Stimulated activated naive CD4-positive, alpha-beta T cell (primary cell): ENCODE measurements around the gene TAOK3.
"Not testable (repeated sequence)": the region's sequence is repeated elsewhere in the genome, so short reads cannot be mapped to it uniquely, and the experiment has no call there.

ENCODE experiments used
- DNase-seq, 6 experiments: peaks; one replicate each; lab custom pipeline; 2025; lab: John Stamatoyannopoulos, UW

The TAOK3 gene

DNA sequence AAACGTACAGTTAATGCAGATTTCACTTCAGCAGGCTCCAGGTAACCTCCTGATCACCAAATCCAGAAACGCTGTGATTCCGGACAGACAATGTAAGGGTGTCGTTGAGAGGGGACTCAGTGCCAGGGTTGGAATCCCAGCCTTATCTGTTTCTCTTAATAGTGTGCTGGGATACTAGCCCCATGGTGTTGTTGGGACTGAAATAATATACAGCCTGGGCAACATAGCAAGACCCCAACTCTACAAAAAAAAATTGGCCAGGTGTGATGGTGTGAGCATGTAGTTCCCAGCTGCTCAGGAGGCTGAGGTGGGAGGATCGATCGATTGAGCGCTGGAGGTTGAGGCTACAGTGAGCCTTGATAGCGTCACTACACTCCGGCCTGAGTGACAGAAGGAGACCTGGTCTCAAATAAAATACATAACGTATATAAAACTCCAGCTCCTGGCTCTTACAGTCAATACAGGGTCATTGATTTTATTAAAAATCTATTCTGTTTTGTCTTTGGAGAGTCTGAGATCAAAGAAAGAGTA, 235.5 kb downstream of the TAOK3 start:
- no peak for DNase-seq

DNA sequence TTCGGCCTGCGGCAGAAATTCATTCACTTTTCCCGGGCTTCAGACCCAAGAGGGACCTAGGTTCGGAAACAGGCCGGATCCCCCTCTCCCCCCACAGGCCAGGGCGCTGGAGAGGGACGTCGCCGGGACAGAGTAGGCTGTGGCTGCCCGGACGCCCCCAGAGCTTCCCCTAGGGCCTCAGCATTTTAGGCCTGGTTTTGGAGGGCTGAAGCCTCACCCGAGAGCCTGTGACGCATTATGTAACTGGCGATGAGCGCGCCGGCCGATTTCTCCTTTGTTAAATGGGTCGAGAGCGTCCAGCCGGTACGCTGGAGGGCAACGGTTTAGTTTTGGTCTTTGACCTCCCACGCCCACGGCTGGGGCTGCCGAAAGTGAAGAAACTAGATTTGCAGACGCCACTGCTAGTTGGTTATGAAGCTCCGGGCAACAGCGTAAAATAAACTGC, 236.1 kb downstream of the TAOK3 start:
- peak in 4 of 6 experiments; percentile 11 to 49 (median 41) for DNase-seq

DNA sequence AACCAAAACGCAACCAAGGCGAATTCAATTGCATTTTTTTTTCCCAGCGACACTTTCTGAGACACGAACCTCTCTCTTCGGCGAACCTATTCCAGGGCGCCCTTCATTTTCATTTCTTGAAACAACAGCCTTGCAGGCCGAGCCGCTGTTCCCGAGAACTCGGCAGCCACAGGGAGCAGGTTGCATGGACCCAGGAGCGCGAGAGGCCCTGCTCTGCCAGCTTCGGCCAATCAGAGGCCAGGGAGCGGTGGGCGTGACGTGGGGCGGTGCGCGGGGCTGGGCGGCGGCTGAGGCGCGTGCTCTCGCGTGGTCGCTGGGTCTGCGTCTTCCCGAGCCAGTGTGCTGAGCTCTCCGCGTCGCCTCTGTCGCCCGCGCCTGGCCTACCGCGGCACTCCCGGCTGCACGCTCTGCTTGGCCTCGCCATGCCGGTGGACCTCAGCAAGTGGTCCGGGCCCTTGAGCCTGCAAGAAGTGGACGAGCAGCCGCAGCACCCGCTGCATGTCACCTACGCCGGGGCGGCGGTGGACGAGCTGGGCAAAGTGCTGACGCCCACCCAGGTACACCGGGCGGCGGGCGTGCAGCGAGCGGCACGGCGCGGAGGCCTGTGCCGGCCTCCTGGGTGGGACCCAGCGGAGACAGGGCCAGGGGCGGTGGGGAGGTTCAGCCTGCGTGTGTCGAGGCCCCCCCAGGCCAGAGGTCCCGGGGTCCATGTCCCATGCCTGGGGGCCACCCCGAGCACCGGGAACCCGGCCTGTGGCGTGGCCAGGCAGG, 236.7 kb downstream of the TAOK3 start, which contains the start of gene PEBP1:
Gene PEBP1, plus strand, starts transcription at position 337 of the 771 bp plus-strand sequence. Its CDS starts 86 bp downstream, at position 423.
- DNase-seq = peak; percentile 84 to 92 (median 87)

DNA sequence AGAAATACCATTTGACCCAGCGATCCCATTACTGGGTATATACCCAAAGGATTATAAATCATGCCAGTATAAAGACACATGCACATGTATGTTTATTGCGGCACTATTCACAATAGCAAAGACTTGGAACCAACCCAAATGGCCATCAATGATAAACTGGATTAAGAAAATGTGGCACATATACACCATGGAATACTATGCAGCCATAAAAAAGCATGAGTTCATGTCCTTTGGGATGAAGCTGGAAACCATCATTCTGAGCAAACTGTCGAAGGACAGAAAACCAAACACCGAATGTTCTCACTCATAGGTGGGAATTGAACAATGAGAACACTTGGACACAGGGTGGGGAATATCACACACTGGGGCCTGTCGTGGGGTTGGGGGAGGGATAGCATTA, 243.3 kb downstream of the TAOK3 start:
- DNase-seq = not testable (repeated sequence)

DNA sequence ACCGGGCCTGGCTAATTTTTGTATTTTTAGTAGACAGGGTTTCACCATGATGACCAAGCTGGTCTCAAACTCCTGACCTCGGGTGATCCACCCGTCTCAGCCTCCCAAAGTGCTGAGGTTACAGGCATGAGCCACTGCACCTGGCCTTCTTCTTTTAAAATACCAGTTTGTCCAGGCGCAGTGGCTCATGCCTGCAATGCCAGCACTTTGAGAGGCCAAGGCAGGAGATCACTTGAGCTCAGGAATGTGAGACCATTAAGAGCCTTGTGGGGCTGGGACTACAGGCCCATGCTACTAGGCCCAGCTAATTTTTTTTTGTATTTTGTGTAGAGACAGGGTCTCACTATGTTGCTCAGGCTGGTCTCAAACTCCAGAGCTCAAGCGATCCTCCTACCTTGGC, 244.8 kb downstream of the TAOK3 start:
- no peak for DNase-seq

DNA sequence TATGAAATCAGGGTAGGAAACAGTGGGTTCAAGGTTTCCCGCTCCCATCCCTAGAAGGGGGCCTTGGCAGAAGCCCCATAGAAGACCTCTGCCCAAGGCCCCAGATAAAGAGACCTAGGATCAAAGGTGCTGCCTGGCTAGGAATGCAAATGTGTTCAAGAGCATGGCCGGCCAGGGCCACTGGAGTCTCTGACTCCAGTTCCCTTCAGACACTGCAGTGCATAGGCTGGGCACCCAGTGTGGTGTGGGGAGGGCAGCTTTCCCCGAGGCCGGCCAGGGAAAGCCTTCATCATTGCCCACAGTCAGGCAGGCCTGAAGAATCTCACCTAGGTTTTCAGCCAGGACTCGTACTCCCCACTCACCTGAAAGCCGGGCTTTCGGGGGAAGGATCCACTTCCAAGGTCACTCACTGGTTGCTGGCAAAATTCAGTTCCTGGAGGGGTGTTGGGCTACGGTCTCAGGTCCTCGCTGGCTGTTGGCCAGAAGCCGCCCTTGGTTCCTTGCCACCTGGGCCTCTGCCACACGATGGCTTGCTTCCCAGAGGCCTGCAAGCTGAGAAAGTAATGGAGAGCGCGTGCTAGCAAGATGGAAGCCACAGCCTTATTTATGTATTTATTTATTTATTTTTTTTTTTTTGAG, 246.5 kb downstream of the TAOK3 start:
- no peak for DNase-seq

DNA sequence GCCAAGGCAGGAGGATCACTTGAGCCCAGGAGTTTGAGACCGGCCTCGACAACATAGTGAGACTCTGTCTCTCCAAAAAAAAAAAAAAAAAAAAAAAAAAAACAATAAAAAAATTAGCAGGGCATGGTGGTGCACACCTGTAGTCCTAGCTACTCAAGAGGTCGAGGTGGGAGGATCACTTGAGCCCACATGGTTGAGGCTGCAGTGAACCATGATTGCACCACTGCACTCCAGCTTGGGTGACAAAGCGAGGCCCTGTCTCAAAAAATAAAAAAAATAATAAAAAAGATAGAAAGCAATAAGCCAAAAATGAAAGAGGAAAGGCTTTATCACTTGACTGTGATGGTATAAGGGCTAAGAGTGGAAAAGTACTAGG, 247.0 kb downstream of the TAOK3 start:
- no peak for DNase-seq

DNA sequence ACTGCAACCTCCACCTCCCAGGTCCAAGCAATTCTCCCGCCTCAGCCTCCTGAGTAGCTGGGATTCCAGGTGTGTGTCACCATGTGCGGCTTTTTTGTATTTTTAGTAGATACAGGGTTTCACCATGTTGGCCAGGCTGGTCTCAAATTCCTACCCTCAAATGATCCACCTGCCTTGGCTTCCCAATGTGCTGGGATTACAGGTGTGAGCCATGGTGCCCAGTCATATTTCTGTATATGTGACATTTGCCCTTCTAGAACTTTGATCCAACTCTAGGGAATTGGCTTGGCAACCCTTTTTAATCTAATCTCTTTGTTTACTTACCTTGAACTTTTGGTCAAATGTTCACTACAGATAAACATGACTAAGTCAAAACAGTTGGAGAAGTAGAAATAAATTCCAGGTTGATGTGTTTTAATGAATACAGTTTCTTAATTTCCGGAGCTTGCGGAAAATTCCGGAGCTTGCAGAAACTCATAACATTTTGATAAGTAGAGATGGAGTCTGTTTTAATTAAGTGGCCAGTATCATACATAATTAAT, 248.3 kb downstream of the TAOK3 start:
- DNase-seq = no peak

DNA sequence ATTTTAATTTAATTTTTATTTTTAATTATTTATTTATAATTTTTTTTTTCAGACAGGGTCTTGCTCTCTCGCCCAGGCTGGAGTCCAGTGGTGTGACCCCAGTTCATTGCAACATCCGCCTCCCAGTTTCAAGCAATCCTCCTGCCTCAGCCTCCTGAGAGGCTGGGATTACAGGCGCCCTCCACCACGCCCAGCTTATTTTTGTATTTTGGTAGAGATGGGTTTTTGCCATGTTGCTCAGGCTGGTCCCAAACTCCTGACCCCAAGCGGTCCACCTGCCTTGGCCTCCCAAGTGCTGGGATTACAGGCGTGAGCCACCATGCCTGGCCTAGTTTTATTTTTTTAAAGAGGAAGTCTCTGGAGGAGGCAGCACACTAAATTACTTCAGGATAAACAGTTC, 250.4 kb downstream of the TAOK3 start:
- no peak for DNase-seq

DNA sequence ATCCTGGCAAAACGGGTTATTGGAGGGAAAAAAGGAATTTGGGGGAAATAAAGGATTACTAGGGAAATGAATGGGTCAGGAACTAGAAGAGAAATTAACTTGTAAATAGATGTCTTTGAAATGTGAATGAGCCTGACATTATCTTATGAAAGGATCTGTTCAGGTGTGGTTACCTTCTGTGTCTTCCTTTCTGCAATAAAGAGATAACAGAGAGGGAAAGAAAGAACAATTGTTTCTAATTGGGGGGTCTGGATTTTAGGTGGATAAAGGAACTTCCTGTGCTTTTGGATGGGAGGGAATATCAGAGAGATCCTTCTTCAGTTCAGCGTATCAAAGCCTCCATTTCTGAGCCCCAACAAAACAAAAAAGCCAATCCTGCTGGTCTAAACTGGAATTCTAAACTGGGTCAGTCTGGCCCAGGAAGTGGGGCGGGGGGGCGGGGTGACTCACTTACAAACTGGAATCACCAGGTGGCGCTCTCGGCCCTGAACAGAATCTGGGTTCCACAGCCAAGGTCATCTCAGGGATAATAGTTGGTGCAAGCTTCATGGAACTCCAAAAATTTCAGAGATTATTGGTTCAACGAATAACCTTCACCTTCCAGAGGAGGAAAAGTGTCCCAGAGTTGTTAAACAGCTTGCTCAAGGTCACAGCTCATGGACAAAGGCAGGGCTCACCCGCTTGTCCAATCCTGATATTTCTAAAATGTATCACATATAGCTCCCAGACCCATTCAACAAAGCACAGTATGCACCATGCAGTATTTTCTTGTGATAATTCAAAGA, 251.9 kb downstream of the TAOK3 start:
- DNase-seq = peak in 5 of 6 experiments; percentile 35 to 60 (median 38)

DNA sequence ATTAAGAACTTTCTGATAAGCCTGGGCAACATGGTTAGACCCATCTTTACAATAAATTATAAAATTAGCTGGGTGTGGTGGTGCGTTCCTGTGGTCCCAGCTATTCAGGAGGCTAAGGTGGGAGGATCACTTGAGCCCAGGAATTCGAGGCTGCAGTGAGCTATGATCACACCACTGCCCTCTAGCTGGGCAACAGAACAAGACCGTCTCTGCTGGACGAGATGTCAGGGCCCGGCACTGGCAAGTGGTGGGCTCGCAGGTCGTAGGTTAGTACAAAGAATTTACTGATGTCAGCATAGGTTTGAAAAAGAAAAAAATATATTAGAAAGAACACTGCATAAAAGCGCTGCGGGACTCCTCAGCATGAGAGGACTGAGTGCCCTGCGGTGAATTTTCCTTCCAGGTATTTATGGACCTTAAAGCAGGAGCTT, 253.2 kb downstream of the TAOK3 start:
- DNase-seq = no peak

DNA sequence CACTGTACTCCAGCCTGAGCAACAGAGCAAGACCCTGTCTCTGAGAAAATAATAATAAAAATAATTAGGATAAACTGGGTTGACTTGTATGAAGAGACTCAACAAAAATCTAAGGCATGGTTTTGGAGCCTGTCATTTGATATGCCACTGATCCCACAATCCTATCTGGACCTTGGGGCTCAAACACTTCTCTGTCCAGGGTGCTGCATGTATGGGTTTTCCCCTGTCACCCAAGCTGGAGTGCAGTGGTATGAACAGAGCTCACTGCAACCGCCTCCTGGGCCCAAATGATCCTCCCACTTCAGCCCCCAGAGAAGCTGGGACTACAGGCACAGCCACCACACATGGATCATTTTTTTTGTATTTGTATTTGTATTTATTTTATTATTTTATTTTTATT, 263.6 kb downstream of the TAOK3 start:
- no peak for DNase-seq

DNA sequence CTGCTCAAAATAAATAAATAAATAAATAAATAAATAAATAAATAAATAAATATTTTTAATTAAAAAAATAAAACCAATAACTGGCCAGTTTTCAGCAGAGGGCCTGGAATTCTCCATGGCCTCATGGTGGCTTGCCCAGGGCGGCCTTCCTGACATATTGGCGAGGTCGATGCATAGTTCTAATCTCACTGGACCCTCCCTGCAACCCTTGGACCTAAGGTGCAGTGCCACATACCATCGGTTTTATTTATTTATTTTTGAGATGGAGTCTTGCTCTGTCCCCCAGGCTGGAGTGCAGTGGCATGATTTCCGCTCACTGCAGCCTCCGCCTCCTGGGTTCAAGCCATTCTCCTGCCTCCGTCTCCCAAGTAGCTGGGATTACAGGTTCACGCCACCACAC, 265.0 kb downstream of the TAOK3 start:
- no peak for DNase-seq

DNA sequence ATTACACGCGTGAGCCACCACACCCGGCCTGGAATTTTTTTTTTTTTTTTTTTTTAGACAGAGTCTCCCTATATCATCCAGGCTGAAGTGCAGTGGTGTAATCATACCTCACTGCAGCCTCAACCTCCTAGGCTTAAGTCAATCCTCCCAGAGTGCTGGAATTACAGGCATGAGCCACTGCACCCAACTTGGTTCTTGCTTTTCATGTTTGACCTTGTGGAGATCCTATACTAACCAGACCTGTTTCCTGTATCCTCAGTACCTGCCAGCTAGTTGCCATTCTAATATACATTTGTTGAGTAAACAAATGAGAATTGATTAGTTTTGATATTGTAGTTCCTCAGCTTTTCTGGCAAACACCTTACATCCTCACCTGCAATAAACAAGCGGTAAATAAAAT, 265.7 kb downstream of the TAOK3 start:
- DNase-seq = no peak

DNA sequence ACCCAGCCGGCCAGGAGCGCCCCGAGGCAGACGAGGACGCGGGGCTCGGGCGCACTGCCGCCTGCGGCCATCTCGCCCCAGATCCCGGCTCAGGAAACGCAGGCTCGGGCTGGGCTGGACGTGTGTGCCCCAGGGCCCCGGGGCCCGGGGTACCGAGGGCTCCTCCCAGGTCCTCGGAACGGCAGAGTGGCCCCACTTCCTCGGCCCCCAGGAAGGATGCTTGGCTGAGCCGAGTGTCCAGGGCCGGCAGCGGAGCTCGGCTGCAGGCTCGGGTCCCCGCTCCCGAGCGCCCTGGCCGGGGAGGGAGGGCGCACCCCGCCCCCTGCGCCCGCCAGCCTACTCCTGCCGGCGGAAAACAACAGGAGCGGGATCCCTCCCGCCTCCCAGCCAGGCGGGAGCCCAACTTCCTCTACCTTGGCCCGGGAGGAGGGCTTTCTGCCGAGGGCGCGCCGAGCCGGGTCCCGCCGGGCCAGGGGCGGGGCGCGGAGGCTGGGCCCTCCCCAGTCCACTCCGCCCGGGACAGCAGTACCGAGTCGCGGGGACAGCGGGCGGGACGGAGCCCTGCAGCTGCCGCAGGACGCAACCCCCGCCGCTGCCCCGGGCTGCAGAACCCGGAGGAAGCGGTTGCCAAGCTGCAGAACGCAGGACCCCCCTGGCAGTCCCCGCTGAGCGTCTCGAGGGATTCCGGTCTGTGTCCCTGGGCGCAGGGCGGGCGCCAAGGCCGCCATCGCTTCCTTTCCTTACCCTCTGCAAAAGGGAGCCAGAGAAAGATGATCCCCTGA, 268.9 kb downstream of the TAOK3 start, which contains the start of gene VSIG10:
Gene VSIG10, minus strand, starts transcription at position 411 of the 782 bp plus-strand sequence. Its CDS starts 340 bp downstream, at position 71.
- peak in 3 of 6 experiments; percentile 9 to 17 (median 11) for DNase-seq

DNA sequence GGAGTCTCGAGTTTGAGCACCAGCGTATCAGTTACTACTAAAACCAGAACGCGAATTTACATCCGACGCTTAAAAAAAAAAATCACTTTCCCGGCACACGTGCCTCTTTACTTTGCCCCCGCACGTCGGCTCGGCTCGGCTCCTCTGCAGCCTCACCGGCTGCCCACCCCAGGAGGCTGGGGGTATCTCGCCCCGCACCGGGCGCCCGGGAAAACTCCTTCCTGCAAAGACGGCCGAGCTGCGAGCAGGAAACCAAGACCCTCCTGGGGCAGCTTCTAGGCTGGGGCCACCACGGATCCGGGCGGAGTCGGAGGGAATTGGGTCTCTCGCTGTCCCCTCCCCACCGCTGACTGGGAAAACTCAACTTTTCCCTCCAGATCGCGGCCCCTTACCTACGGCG, 269.5 kb downstream of the TAOK3 start:
- no peak for DNase-seq

DNA sequence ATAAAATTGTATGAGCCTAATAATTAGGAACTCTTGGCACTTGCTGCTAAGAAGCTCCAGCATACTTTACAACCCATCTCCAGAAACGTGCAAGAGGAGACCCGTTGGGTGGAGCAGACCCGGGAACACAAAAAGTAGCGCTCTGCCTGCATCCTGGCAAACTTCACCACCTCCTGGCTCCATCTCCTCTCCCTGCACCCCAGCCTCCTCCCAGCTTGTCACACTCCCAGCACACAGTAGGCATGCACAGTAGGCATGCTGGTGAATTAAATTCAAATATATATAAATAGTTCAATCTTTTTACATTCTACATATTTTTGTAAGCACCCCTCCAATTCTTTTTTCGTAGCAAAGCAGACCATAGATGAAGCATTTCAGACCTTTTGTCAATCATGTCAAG, 270.1 kb downstream of the TAOK3 start:
- no peak for DNase-seq

DNA sequence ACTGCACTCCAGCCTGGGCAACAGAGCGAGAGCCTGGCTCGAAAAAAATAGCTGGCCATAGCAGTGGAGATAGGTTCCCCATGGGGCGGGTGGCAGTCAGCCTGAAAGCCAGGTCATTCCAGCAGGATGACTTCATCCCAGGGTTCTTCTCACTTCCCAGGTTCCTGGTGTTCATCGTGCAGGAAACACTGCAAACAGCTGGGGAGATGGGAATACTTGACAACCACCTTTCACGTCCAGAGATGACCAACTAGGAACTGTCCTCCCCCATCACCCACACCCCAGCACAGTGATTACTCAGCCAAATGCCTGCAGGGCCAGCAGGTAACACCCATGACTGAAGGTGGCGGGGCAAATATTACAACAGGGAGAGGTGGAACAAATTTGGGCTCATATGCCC, 270.6 kb downstream of the TAOK3 start:
- DNase-seq = no peak

DNA sequence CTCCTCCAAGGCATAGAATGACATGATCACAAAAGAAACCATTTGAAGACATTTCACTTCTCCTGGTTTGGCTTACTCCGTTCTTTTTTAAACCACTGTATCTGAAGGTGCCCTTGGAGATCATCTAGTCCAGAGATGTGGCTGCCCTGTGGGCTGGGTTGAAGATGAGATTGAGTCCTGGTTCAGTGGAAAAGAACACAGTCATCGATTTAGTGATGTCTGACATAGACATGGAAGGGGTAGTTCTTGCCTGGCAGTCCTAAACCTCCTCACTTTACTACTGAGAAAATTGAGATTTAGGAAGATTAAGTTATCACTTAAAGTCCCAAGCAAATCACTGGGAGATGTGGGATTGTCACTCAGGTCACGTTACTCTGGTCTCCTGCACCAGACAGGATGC, 271.7 kb downstream of the TAOK3 start:
- DNase-seq = no peak
